Loucy (cell line): Measurements from ENCODE around the gene HMMR.
"Not testable (repeated sequence)": the region's sequence is repeated elsewhere in the genome, so short reads cannot be mapped to it uniquely, and the experiment has no call there.

ENCODE experiments used
- CTCF ChIP-seq: fragments of 200-600 bp; sonication (generic); conservative IDR thresholded peaks from 2 replicates; pipeline ENCODE4 v1.5.1; 2014; ENCODE audit warnings: mild to moderate bottlenecking, antibody characterized with exemption, low read length
- EZH2phosphoT487 ChIP-seq: fragments of 200-600 bp; IDR thresholded peaks from 2 replicates; pipeline ENCODE4 v1.6.1; 2018; ENCODE audit warnings: antibody characterized with exemption, mild to moderate bottlenecking, moderate library complexity, borderline replicate concordance

GRCh38 chr5:163536442-163536841, 76.0 kb downstream of the HMMR start:
- not testable (repeated sequence) for TF ChIP-seq CTCF, EZH2phosphoT487
